Measurements from ENCODE around the gene HSPA12B. TPM values are rescaled to one million over a fixed set of nuclear protein-coding genes. Genes with fewer than 3 reads are reported as not detected.

HSPA12B gene
- total and polyA plus RNA-seq, 2 of the 8 experiments (the other 6 are each of a cell fraction or from before 2014, with no cell fraction given) = 2.2 to 4.3 TPM

- Histone ChIP-seq H4K8ac (ENCODE audit: extremely low read depth, insufficient read depth, low read length) (peak overlapping the region; percentile 62), H3K27ac (ENCODE audit: low read depth, low read length) (no peak overlapping the region), H3K4me2 (ENCODE audit: insufficient read depth in 1 of 2, low read depth in 2 of 2, low read length in 2 of 2) (peak overlapping the region; percentile 79 to 91), H2AK5ac (ENCODE audit: low read depth, low read length) (no peak overlapping the region), H4K20me1 (replicated peaks in 1 of 2; ENCODE audit: control insufficient read depth in 1 of 2, insufficient read depth in 2 of 2, low read length in 2 of 2) (peaks cover 0 to 3% of the 10 kb centered on the region in 2 experiments), H3K4me3 (ENCODE audit: extremely low read depth in 1 of 4, insufficient read depth in 2 of 4, low read depth in 3 of 4, low read length in 4 of 4) (peak overlapping the region; percentile 50 to 72 (median 61)), H4K91ac (replicated peaks; ENCODE audit: insufficient read length, low read length) (peak overlapping the region; percentile 46), H3K18ac (ENCODE audit: extremely low read depth, low read length) (no peak overlapping the region; the same call in 1 of the 2 replicates), H3K36me3 (ENCODE audit: control insufficient read depth in 2 of 4, insufficient read depth in 4 of 4, low read length in 3 of 4) (no peaks in the 10 kb centered on the region), H3K4ac (replicated peaks; ENCODE audit: insufficient read length, low read depth, low read length) (no peak overlapping the region), H2BK15ac (ENCODE audit: low read length) (peak overlapping the region; percentile 88; the same call in 1 of the 2 replicates), H3K56ac (replicated peaks; ENCODE audit: insufficient read length, low read depth, low read length) (no peak overlapping the region), H3K23me2 (ENCODE audit: low read depth, low read length) (peaks cover 12% of the 10 kb centered on the region), H2BK20ac (ENCODE audit: low read length) (no peak overlapping the region), H3K14ac (ENCODE audit: insufficient read length) (no peak overlapping the region), H3K27me3 (replicated peaks in 1 of 4; ENCODE audit: control insufficient read depth in 3 of 4, extremely low read depth in 1 of 4, insufficient read depth in 3 of 4, low read length in 3 of 4) (peaks cover 3 to 17% (median 15%) of the 10 kb centered on the region in 4 experiments), H2BK12ac (ENCODE audit: low read depth, low read length) (peak overlapping the region; percentile 90; the same call in 1 of the 2 replicates), H3K79me1 (ENCODE audit: low read depth, low read length) (no peaks in the 10 kb centered on the region), H3K9ac (replicated peaks in 1 of 4; ENCODE audit: extremely low read depth in 1 of 4, low read depth in 3 of 4, low read length in 3 of 4) (no peak overlapping the region; a peak in 1 of 7 replicates), H3K9me3 (ENCODE audit: insufficient read depth in 2 of 2, low read depth in 1 of 2, low read length in 1 of 2) (no peaks in the 10 kb centered on the region), H3K4me1 (replicated peaks in 1 of 4; ENCODE audit: control insufficient read depth in 3 of 4, insufficient read depth in 4 of 4, low read length in 3 of 4) (peaks cover 0 to 18% (median 10%) of the 10 kb centered on the region in 4 experiments; a peak in 5 of 7 replicates), H2BK120ac (replicated peaks; ENCODE audit: low read depth, low read length) (no peak overlapping the region), H2AFZ (ENCODE audit: low read length) (no peak overlapping the region), H4K5ac (ENCODE audit: insufficient read length, low read depth, low read length) (no peak overlapping the region), H3K23ac (ENCODE audit: insufficient read length) (no peak overlapping the region), H3K79me2 (ENCODE audit: control insufficient read depth in 1 of 2, insufficient read depth in 2 of 2, low read length in 2 of 2) (no peaks in the 10 kb centered on the region), H2BK5ac (ENCODE audit: low read depth, low read length) (0 out of 2 replicates have a peak overlapping the region, but pooled peaks have one; percentile 49)
- WGBS, 2 experiments (ENCODE audit: extremely low coverage in 1 of 2, insufficient coverage in 1 of 2, insufficient read length in 1 of 2, insufficient replicate concordance in 2 of 2, low coverage in 1 of 2, low lambda C conversion rate in 2 of 2, missing lambda C conversion rate in 1 of 2) = 73% methylated on average over 9 of the region's 11 CpGs; no CpG with 5 or more reads in 1 of the 2 experiments
- POLR2A ChIA-PET (ENCODE audit: partially characterized antibody) = interaction anchor here (0.8 to 3.6 kb wide), 8 partner anchors 9 to 48 kb away, joined by 3 to 13 read pairs (median 4); partner anchors contain the start of gene HSPA12B
- DNase-seq (ENCODE audit: low read depth in 1 of 2, low spot score in 2 of 2) (peak in 1 of 2 experiments; percentile 63), FAIRE-seq (no peak)
- TF ChIP-seq SP4 (IDR thresholded peaks at IDR 0.05; ENCODE audit: low read length) (no peak), YY1 (IDR thresholded peaks at IDR 0.05; ENCODE audit: low read depth, low read length) (no peak), TBP (IDR thresholded peaks at IDR 0.05; ENCODE audit: low read depth, low read length) (no peak), GABPA (IDR thresholded peaks at IDR 0.05; ENCODE audit: borderline replicate concordance, insufficient read depth, low read length) (no peak), JUN (IDR thresholded peaks at IDR 0.05; ENCODE audit: low read depth, low read length) (no peak)
- CTCF ChIA-PET (ENCODE audit: partially characterized antibody) = interaction anchor here (0.8 to 18.6 kb wide), 10 partner anchors 10 to 70 kb away, joined by 3 to 308 read pairs (median 6); partner anchors contain the start of genes ADISSP and SIGLEC1
These were observed 13.2 kb downstream of the HSPA12B start for GRCh38 chr20:3745686-3746173.

All from H1 (cell line).